CD4-positive, alpha-beta T cell treated with Interleukin-6 for 4 hours (primary cell): ENCODE measurements around the gene CACNA1C.

Source experiments
- DNase-seq: peaks from one replicate; pipeline ENCODE4 v3.0.0-alpha.2; 2020; ENCODE audit warnings: mixed read lengths

The CACNA1C gene

DNA sequence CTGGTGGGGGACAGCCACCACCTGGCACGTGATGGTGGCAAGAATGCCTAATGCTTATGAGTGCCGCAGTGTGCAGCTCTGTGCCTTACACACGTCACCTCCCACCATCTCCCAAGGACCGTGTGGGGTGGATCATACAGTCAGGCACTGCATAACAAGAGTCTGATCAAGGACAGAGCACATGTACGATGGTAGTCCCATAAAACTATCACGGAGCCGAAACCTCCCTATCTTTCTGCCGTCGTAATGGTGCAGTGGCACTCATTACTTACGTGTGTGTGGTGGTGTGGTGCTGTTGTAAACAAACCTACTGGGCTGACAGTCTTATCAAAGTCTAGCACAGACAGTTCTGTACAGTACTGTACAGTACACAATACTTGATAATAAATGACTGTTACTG is 89.3 kb downstream of the CACNA1C start:
- DNase-seq, result no peak

DNA sequence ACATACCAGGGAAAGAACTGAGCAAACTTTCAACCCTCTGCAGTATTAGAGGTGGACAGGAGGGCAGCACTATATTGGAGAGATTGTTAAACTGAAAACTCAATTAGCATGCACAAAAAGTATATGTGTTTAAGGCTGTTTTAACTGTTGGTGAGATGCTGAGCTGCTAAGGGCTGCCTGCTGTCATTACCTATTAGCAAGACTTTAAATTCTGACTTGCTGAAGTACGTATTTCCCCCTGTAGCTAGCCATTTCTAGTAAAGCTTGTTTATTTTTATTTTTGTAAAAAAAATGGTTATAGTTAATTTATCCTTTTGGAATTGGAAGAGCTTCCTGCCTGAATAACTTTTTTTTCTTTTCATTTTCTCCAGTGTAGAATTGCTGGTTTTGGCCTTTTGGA is 92.2 kb downstream of the CACNA1C start:
- no peak for DNase-seq

DNA sequence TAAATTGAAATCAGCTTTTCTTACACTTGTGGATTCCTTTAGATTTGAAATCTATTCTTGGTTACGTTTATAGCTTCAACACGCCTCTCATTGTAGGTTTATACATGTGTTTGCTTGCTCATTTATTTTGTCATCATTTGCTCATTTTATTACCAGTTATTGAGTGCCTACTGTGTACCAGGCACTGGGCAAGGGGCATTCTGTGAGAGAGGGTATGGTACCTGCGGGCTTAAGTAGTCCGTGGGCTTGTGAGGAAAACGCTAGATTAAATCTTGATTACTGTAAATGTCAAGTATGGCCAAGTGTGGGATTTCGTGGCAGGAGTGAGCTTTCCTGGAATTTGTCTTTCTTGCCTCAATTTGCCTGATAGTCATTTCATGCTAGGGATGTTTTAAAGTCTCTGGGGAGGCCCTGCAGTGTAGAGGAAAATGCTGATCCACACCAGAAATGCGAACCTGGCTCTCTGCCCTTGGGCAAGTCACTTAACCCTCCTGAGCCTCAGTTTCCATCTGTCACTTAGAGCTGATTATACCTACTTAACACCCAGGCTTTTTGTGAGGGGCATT is 92.7 kb downstream of the CACNA1C start:
- DNase-seq, result no peak

DNA sequence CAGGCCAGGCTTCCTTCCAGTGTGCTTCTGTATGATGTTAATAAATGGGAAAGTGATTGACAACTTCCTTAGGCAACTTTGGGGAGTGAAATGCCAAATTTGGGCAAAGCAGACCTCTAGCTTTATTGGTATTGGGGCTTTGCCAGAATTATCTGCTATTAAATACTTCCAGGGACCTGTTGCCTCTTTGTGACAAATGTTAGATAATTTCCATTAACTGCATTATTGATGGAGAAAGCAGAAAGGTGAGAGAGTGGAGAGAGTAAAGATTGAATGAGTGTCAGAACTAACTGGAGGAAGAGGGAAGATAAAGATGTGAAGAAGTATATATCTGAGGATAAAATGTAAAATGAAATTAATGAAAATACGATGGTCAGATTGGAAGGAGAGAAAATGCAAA is 94.5 kb downstream of the CACNA1C start:
- DNase-seq, result no peak

DNA sequence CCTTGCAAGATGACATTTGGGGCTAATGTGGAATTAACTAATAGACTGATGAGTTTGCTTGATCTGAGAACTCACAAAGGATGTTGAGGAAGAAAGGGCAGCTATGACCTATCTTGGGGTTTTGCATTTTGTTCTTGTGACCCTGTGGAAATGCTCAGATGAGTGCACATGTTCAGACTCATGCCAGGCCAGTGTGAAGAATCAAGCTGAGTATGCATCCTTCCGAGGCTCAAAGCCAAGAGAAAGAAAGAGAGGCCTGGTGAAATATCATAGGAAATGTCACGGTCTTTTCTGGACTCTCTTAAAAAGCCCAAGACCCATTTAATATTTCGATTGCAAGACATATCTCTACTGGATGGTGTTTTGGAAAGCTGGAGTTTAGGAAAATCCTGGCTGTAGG is 96.3 kb downstream of the CACNA1C start:
- DNase-seq, result no peak

DNA sequence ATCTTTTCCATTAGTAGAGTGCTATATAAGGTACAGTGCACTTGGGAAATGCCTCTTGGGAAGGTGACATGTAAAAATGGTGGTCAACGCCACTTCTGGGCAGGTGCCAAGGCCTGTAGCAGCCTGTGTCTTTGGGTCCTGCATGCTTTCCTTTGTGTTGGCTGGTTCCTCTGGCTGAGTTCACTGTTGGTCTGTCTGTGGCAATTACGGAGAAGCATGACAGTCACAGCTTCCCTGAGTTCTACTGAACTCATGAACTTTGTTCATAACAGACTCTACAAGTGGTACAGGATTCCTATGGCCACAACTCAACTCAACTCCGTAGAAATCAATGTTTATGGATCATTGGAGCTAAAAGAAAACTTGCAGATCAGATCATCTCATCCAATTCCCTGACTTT is 98.0 kb downstream of the CACNA1C start:
- DNase-seq, result no peak

DNA sequence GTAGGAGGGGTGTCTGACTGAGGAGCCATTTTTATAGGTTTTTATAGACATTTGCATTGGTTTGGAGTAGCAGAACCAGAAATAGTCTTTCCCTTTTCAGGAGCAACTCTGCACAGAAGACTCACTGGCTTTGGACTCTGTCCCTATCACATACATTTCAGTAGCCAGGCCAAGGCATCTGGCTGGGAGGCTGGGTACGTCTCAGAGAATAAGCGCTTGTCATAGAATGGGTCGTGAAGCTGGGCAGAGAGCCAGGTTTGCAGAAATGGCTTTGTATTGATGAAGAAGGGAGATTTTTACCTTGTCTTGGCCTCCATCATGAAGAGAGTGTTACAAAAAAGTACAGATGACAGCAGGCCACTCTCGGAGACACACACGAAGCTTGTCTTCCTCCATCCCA is 98.6 kb downstream of the CACNA1C start:
- no peak for DNase-seq

DNA sequence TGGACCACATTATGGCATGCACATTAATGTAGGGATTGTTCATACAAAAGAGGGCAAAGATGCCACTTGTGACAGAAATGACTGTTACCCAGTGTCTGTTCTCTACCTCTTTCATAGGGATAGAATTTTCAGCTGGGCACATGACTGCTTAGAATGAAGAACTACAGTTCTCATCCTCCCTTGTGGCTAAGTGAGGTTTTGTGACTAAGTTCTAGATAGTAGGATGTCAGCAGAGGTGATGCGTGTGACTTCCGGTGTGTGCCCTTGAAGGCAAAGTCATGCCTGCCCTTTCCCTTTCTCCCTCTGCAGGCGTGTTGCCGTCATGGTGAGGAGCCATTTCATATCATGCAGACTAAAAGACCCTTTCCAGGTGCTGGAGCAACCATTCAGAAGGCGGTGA is 99.3 kb downstream of the CACNA1C start:
- DNase-seq, result no peak

DNA sequence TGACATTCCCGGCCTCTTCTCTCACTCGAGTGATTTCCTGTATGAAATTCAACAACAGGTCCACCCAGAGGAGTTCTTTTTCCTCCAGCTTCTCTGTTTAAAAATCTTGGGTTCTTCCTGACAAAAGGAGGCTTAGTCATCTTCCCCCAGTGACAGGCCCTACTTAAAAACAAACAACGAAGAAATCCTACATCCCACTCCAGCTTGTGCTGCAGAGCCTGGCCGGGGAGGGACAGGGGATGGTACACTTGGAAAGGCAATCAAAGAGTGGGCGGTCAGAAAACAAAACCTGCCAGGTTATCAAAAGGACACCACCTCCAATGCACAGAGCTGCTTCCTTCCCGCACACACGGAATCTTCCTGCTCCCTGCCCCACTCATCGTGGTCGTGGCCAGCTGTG is 101.3 kb downstream of the CACNA1C start:
- DNase-seq, result no peak

DNA sequence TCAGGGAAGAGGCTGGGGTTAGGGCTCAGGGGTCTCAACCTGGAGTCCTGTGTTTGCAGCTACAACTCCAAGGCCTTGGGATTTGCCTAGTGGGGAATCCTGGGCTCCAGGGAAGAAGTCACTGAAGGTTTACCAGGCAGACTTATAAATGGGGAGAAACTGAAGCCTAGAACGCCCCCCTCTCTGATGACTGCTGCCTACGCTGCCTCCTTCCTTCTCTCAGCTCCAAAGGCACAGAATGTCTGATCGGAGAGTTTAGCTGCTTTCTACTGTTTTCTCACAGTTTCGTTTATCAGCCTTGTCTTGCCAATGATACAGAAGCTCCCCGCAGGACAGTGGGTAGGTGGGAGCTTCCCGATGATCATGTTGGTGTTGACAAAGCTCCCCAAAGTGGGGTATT is 101.7 kb downstream of the CACNA1C start:
- DNase-seq, result no peak

DNA sequence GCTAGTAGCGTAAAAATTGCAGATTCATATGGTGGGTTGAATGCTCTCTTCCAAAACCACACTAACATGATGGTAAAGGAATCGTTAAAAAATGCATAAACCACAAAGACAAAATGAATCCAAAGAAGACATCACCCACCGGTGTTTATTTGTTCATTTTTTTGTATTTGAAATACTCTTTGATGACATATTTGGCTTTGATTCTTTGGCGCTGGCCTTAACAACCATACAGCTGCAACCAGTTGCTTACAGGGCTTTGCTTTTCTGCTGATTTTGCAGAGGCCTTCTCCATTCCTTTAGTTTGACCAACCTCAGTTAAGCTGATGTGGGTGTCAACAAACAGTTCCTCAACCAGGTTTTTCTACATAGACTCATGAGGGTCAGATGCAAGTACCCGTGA is 103.5 kb downstream of the CACNA1C start:
- no peak for DNase-seq

DNA sequence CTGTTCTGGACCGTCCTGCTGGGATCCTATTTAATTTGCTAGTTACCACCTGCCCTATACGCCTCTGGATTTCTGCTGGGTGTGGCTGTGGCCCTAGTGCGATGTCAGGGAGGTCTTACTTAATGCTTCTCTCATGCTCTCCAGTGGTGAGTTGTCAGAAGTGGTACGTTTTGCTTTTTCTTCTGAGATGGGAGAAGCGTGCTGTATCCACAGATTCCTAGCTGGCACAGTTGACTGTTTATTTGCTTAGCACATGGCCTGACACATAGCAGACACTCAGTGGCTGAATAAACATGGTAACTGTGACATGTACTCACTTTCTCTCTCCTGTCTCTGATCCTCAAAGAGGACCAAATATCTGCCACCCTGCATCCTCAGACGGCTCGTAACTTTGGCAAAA is 107.3 kb downstream of the CACNA1C start:
- no peak for DNase-seq

DNA sequence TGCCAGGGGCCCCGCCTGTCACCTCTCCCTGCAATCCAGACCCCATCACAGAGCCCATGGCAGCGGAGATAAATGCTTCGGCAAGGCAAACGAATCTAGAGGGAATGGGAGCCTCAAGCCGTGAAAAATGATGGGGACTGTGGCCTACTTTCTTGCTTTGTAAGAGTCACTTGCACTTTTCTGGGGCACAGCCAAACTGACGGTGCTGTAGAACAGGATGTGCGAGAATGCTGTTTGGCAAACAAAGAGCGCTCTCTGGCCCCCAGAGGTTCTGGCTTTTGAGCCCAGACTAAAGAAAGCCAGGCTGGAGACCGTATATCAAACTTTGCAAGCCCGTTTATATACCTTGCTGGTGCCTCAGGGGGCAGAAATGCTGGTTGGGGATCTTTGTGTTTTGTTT is 108.7 kb downstream of the CACNA1C start:
- DNase-seq, result no peak

DNA sequence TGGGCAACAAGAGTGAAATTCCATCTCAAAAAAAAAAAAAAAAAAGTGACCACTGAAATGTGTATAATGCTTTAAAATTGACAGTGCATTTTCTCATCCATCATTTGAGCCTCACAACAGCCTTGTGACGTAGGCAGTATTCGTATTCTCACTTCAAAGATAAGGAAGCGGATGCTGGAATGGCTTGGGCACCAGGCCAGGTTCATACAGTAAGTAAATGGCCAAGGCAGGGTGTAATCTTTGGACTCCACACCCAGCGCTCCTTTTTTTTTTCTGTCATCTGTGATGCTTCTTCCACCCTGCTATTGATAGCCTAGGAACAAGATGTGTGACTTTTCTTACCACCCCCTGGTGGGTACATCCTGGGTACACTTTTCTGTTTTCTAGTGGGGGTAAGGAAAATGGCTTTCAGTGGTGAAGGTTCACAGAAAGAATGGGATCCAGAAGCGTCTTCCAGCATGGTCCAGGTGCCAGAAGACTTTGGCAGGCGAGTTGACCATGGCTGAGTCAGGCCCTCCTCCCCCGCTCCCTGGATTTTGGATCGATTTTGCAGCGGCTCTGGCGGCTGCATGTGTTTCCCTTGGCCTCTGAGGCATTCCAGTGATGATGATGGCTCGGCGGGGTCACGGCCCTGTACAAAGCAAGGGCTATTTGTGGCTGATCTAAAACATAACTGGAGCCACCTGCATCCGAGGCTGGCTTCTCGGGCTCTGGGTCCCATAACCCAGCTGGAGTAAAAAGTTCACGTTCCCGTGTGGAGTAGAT is 110.6 kb downstream of the CACNA1C start:
- DNase-seq, result no peak

DNA sequence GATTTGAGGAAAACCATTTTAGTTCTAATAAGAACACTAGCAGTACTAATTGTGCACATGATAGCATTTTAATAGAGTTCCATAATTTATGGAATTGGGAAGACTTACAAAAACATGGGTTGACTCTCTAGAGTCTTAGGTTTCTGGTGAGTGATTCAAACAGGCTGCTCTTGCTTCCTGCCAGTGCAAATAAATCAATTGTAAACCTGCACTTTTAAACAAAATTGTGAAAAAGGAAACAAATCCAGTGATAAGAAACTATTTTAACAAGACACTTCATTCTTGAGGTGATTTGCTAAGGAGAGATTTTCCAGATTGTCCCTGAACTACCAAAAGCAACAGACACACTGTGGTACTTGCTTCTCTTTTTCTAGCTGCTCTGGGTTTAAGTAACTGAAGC is 112.2 kb downstream of the CACNA1C start:
- no peak for DNase-seq

DNA sequence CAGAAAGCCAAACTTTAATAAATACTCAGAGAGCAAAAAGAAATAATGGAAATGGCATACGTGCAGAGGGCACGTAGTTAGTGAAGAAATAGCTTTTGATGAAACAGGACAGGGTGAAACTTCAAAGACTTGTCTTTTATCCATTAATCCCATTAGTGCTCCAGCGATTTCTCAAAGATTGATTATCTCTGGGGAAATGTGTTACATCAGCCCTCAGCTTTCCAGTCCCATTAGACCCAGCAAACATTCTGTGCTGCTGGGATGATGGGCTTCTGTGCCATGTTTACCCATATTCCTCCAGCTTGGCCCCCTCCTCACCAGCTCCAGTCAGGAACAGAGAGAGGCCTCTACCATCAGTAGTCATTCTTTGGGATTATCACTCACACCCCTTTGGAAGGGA is 113.1 kb downstream of the CACNA1C start:
- DNase-seq, result no peak

DNA sequence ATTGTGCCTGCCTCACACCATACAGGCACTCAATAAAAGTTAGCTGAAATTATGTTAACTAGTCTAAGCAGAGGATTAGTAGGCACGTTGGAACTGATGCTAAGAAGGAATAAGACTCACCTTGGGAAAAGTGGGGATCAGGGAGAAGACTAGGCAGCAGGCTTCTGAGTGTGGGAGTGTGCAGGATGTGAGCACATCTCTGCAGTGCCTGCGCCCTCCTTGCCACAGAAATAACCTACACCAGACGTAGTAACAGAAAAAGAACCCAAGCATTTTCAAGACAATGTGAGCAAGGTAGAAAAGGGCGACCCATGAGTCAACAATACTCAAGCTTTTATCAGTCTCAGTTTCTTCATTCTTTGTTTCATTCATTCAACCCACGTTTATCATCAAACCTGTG is 113.9 kb downstream of the CACNA1C start:
- DNase-seq, result no peak

DNA sequence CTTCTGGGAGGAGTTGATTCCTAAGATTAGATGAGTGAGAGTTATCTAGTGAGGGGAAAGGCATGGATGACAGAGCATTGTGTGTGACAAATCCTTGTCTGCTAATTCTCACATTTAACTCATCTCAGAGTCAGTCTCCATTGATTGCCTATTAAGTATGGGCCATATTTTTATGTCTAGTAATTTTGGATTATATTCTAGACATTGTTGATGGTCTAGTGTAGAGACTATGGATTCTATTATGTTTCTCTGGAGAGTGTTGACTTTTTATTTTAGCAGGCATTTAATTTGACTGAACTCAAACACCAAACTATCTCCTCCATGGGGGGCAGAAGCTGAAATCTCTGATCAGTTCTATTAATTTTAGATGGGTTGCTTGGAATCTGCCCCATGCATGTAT is 114.4 kb downstream of the CACNA1C start:
- DNase-seq, result no peak

DNA sequence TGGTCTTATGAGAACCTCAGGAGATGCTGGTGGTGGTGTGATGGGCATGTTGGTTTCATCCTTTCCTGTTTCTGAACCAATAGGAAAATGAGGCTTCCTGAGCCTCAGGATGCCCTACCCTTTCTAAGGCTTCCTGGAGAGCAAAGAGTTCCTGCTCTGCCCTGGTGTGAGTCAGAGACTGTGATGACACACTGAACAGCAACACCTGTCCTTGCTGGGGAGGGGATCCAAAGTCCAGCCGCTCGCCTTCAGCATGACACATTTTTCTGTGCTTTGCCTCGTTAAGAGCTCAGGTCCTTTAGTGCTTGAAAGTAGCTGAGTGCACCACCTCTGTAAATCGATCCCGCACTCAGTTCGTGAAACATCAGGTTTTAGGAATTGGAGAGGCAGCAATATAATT is 116.0 kb downstream of the CACNA1C start:
- no peak for DNase-seq

DNA sequence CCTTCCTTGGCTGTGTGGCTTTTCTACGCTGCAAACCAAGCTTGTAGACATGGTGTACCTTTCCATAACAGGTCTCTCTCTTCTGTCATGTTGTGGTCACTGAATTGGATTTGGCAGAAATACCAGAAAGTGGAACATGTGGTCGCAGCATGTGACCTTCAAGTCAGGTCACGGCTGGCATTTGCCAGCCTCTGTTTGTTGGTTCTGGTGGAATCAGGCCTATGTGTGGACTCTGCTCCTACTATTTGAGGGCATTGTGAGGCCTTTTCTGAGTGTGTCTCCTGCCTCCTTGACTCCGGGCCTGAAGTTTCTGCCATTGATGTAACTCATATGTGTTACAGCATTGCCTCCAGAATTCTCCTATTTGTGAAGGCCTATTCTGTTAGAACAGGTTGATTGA is 116.7 kb downstream of the CACNA1C start:
- no peak for DNase-seq

DNA sequence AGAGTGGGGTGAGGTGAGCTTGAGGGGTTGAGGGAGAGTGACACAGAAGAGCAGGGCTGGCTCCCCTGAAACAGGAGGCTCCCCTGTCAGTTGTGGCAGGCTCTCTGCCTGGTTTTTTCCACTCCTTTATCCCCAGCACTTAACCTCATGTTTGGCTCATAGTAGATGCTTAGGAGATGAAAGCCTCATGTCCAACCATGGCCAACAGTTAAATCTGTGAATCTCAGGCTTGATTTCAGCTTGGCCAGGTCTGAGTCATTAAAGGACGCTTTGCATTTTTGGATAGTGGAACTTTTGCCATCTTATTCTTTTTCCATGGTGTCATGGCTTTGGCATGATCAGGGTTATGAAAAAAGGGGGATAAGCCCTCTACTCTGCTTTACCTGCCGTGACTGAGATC is 117.2 kb downstream of the CACNA1C start:
- DNase-seq, result no peak

DNA sequence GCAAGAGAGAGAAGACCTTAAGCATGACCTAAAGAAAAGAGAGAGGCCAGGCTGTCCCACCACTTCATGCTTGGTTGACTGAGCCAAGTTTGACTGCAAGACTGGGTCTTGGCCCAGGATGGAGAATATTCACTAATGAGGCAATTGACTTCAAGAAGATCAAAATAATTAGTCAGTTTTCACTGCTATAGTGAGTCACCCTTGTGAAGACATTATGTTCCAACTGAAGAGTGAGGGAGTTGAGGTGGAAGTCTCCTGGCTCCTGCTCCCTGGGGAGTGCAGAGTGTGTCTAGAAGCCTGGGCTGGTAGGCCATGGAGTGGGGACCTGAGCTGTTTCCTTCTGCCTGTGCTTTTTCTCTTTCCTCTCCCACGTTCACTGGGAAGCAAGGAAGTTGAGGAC is 117.6 kb downstream of the CACNA1C start:
- DNase-seq, result no peak

DNA sequence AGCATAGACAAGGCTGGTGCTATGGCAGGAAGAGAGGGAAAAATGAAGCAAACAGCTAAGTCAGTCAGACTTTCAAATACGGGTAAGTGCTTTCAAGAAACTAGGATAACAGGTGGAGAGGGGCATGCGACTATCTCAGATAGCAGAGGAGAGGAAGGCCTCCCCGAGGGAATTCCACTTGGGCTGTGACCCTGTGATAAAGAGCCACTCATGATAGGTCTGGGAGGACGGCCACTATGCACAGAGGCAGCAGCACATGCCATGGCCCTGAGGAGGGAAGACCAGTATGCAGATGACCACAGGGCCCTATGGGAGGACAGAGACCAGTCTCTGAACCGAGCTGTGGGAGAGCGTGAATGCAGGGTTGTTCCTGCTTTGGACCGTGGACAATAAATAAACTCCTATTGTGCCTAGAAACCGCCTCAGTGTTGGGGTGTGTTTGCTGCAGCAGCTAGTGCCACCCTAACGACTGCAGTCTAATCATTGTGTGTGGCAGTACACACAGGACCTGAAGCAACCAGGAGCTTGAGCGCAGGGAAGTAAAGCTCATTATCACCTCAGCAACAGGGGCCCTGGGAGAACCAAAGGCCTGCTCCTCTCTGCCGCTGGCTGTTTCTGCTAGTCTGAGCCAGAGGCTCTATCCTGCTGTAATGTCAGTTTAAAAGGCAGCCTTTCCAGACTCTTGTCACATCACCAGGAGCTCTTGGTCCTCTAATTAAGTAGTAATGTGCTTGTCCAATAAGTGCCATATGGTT is 119.1 kb downstream of the CACNA1C start:
- no peak for DNase-seq

DNA sequence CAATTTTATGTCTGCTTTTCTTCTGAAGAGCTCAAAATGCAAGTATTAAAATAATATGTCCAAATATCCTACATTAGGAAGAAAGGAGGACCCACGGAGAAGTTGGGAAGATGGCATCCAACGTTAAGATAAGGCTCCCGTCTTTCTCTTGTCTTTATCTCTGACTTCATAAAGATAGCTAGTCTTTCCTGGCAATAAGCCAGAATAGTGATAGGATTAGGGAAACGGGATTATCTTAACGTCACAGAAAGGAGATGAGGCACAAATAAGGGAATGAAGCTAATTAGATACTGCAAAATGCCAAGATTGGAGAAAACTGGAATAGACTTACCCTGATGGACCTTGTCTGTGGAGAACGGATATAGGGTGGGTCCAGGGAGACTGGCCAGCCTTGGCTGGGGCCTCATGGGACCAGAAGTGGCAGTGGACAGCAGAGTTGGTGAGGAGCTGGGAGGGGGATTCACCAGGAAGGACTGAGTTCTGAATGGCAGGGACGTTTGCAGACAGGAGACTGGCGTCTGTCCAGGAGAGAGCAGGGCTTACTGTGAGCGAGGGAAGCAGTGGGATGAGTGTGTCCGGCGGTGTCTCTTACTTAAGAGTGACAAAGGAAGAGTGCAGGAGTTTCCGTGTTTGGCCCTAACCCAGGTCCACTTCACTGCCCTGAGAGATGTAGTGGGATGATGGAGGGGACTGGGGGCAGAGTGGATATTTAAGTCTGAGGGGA is 119.9 kb downstream of the CACNA1C start:
- DNase-seq, result no peak
